ENCODE measurements around the gene DDR2.
"Not testable (repeated sequence)": the region's sequence is repeated elsewhere in the genome, so short reads cannot be mapped to it uniquely, and the experiment has no call there.

The DDR2 gene

DNA sequence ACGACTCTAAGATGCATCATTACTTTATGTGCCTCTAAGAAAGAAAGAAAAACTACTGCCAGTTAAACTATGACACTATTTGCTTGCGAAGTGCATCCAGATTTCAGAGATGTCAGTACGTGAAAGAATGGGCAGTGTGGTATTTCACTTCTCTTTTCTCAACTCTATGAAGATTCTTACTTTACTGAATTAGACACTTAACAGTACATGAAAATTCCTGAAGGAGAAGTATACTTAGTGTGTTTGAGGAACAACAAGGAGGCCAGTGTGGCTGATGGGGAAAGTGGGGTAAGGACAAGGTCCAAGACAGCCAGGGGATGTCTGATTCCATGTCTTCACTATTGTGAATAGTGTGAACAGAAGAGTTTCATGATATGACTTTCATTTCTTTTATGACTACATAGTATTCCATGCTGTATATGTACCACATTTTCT, 104.4 kb downstream of the DDR2 start:
- peaks cover 0 to 31% (median 23%) of the 10 kb centered on the region in 4 donors for H3K4me1 ChIP-seq
- no peak for DNase-seq
- H3K4me3 ChIP-seq, result no peak overlapping the region
- no peaks in the 10 kb centered on the region for H3K27me3 ChIP-seq
- H3K36me3 ChIP-seq, result peaks cover 0 to 2% (median 0%) of the 10 kb centered on the region in 3 donors
- no peak overlapping the region for H3K27ac ChIP-seq
- TF ChIP-seq, protein P1, sequence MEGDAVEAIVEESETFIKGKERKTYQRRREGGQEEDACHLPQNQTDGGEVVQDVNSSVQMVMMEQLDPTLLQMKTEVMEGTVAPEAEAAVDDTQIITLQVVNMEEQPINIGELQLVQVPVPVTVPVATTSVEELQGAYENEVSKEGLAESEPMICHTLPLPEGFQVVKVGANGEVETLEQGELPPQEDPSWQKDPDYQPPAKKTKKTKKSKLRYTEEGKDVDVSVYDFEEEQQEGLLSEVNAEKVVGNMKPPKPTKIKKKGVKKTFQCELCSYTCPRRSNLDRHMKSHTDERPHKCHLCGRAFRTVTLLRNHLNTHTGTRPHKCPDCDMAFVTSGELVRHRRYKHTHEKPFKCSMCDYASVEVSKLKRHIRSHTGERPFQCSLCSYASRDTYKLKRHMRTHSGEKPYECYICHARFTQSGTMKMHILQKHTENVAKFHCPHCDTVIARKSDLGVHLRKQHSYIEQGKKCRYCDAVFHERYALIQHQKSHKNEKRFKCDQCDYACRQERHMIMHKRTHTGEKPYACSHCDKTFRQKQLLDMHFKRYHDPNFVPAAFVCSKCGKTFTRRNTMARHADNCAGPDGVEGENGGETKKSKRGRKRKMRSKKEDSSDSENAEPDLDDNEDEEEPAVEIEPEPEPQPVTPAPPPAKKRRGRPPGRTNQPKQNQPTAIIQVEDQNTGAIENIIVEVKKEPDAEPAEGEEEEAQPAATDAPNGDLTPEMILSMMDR (IDR thresholded peaks at IDR 0.05), result no peak
- no peaks in the 10 kb centered on the region for H3K9me3 ChIP-seq
- intact Hi-C loops (cut with DNase I; ENCODE audit: low total_unique reads), result no loop called here

DNA sequence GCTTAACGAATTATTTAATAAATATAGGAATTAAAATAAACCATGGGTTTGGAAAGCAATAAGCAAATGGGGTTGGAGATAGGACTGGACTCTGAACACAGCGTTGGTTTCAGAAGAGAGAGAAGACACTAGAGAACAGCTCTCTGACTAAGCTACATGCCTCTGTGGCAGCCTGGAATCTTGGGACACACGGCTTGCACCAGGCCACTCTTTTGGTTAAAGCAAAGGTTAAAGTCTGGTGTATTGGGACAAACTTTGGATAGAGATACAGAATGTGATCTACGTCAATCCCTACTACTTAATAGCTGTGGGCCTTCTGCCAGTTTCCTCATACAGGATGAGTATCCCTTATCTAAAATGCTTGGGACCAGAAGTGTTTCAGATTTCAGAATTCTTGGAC, 108.5 kb downstream of the DDR2 start:
- Histone ChIP-seq H3K27ac (no peak overlapping the region), H3K4me3 (no peak overlapping the region), H3K27me3 (no peaks in the 10 kb centered on the region), H3K9me3 (no peaks in the 10 kb centered on the region), H3K4me1 (no peaks in the 10 kb centered on the region), H3K36me3 (peaks cover 3 to 7% (median 4%) of the 10 kb centered on the region in 3 donors)
- no peak for DNase-seq
- TF ChIP-seq, protein P1 (IDR thresholded peaks at IDR 0.05), result no peak
- intact Hi-C loops (cut with DNase I; ENCODE audit: low total_unique reads), result no loop called here

GRCh38 chr1:162741574-162741973, 109.3 kb downstream of the DDR2 start:
- no peak overlapping the region for H3K4me3 ChIP-seq
- no peak overlapping the region for H3K27ac ChIP-seq

DNA sequence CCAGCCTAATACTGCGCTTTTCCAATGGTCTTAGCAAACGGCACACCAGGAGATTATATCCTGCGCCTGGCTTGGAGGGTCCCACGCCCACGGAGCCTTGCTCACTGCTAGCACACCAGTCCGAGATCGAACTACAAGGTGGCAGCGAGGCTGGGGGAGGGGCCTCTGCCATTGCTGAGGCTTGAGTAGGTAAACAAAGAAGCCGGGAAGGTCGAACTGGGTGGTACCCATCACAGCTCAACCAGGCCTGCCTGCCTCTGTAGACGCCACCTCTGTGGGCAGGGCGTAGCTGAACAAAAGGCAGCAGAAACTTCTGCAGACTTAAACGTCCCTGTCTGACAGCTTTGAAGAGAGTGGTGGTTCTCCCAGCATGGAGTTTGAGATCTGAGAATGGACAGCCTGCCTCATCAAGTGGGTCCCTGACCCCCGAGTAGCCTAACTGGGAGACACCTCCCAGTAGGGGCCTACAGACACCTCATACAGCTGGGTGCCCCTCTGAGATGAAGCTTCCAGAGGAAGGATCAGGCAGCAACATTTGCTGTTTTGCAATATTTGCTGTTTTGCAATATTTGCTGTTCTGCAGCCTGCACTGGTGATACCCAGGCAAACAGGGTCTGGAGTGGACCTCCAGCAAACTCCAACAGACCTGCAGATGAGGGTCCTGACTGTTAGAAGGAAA, 114.1 kb downstream of the DDR2 start:
- peaks cover 3 to 12% (median 10%) of the 10 kb centered on the region in 3 donors for H3K36me3 ChIP-seq
- H3K27me3 ChIP-seq; H3K27ac ChIP-seq; H3K9me3 ChIP-seq; DNase-seq; H3K4me3 ChIP-seq; H3K4me1 ChIP-seq; intact Hi-C loops (cut with DNase I; ENCODE audit: low total_unique reads): not testable (repeated sequence)

More at GRCh38 chr1:162741574-162741973, 109.3 kb downstream of the DDR2 start:
- TF ChIP-seq, protein P1 (IDR thresholded peaks at IDR 0.05), result no peak
- no peak for DNase-seq
- Histone ChIP-seq H3K9me3 (no peaks in the 10 kb centered on the region), H3K27me3 (no peaks in the 10 kb centered on the region), H3K36me3 (peaks cover 3 to 11% (median 10%) of the 10 kb centered on the region in 3 donors), H3K4me1 (no peaks in the 10 kb centered on the region)
- intact Hi-C loops (cut with DNase I; ENCODE audit: low total_unique reads), result no loop called here

DNA sequence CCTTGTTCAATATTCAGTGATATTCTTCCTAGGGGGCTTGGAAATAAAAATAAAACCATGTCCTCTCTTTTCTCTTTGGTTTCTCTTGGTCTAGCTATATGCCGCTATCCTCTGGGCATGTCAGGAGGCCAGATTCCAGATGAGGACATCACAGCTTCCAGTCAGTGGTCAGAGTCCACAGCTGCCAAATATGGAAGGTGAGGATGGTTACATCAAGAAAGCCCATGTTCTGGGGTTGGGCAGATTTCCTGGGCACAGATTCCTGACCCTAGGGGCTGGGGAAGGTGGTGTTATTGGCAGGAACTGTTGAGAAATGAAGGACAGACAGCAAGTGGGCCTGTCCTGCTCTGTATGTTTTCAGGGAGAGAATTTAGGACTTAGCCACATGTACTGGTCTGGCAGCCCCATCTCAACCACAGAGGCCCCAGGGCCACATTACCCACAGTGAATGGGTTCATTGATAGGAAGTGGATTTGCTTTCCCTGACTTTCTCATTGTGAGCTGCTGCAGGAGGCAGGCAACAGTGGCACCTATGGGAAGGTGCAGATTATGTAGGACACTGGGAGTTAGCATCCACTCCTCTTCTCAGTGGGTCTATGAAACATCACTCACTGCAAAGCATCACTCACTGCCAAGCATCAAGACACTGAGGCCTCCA, 120.9 kb downstream of the DDR2 start:
- Histone ChIP-seq H3K4me1 (no peaks in the 10 kb centered on the region), H3K27ac (no peak overlapping the region), H3K36me3 (peaks cover 13 to 36% (median 34%) of the 10 kb centered on the region in 3 donors), H3K27me3 (no peaks in the 10 kb centered on the region), H3K9me3 (no peaks in the 10 kb centered on the region), H3K4me3 (no peak overlapping the region)
- no peak for DNase-seq
- TF ChIP-seq, protein P1 (IDR thresholded peaks at IDR 0.05), result peak in 1 of 2 experiments; percentile 9
- intact Hi-C loops (cut with DNase I; ENCODE audit: low total_unique reads), result no loop called here

GRCh38 chr1:162753998-162754585, 121.8 kb downstream of the DDR2 start:
- TF ChIP-seq, protein P1 (IDR thresholded peaks at IDR 0.05), result no peak
- Histone ChIP-seq H3K27ac (no peak overlapping the region), H3K27me3 (no peaks in the 10 kb centered on the region), H3K9me3 (no peaks in the 10 kb centered on the region), H3K4me1 (no peaks in the 10 kb centered on the region), H3K36me3 (peaks cover 13 to 46% (median 44%) of the 10 kb centered on the region in 3 donors), H3K4me3 (no peak overlapping the region)
- DNase-seq, result no peak
- intact Hi-C loops (cut with DNase I; ENCODE audit: low total_unique reads), result no loop called here
